Aorta (tissue), 5 donors: Measurements from ENCODE around the gene TUT4. TPM values are rescaled to one million over a fixed set of nuclear protein-coding genes. Genes with fewer than 3 reads are reported as not detected.

Experiments
- ATAC-seq: fragments of 200-7000 bp; cut with Tn5 transposase; one replicate; pipeline ENCODE4 v1.9.1; 2022; ENCODE audit warnings: moderate library complexity; ENCODE audit not compliant: low FRiP score
- DNase-seq, 2 donors: peaks; one replicate each; pipeline ENCODE4 v3.0.0-alpha.2; 2020
- H3K27ac ChIP-seq, 2 donors: one replicate each; pipeline ENCODE4 v1.5.1; 2013; ENCODE audit warnings: low read length in 2 of 2, mild to moderate bottlenecking in 2 of 2, moderate library complexity in 2 of 2, control low read depth in 1 of 2, inconsistent platforms in 1 of 2, low read depth in 1 of 2
- H3K27me3 ChIP-seq, 2 donors: one replicate each; pipeline ENCODE4 v1.6.1; 2013; ENCODE audit warnings: control low read depth in 1 of 2, low read length in 1 of 2, mild to moderate bottlenecking in 1 of 2, moderate library complexity in 1 of 2; ENCODE audit not compliant: insufficient read depth in 2 of 2, control insufficient read depth in 1 of 2
- H3K36me3 ChIP-seq, 2 donors: one replicate each; pipeline ENCODE4 v1.6.1; 2013; ENCODE audit warnings: control low read depth in 1 of 2, low read length in 1 of 2, mild to moderate bottlenecking in 1 of 2; ENCODE audit not compliant: insufficient read depth in 2 of 2, control insufficient read depth in 1 of 2
- H3K4me1 ChIP-seq, 2 donors: one replicate each; pipeline ENCODE4 v1.6.1; 2013; ENCODE audit warnings: low read length in 2 of 2, control low read depth in 1 of 2, mild to moderate bottlenecking in 1 of 2, moderate library complexity in 1 of 2; ENCODE audit not compliant: insufficient read depth in 2 of 2, control insufficient read depth in 1 of 2
- H3K4me3 ChIP-seq, 2 donors: one replicate each; pipeline ENCODE4 v1.5.1; 2013; ENCODE audit warnings: low read length in 2 of 2, control low read depth in 1 of 2, mild to moderate bottlenecking in 1 of 2
- H3K9me3 ChIP-seq: one replicate; pipeline ENCODE4 v1.6.1; 2013; ENCODE audit warnings: mild to moderate bottlenecking, low read length; ENCODE audit not compliant: control insufficient read depth
- WGBS, 2 donors: extraction: QIAGEN DNeasy Blood & Tissue Kit; methylation state at CpG; one replicate each; pipeline ENCODE4 v1.1.7; 2013; 5-methylcytosine and 5-hydroxymethylcytosine counted together
- intact Hi-C, 2 donors: fragments of 100-400 bp; cut with DNase I; formaldehyde crosslinking; loops; one replicate each; pipeline versions ENCODE4 v1.14.2 to v1.15.0; 2022
- polyA plus RNA-seq, 2 donors: library from polyadenylated mRNA; stranded (reverse); fragments of 200-250 nt; gene quantifications; one replicate each; pipeline ENCODE4 v1.2.3, GENCODE V29; 2013
- total RNA-seq, 2 donors: library from RNA; stranded (reverse); fragmentation: NEBNext Ultra II Directional; extraction: Animal tissue kit (Norgen Biotek cat#: 25700); gene quantifications; one replicate each; pipeline ENCODE4 v1.2.1, GENCODE V29; 2021
- donor health status: healthy with polysubstance abuse.
- donor health status: Bipolar disorder and iron deficiency.
- donor health status: DM: no; HTN: no; CAD: no.
- donor health status: DM: no; HTN: no; CAD: no.
- donor health status: DM: yes; HTN: yes; CAD: no.

Gene TUT4
- total and polyA plus RNA-seq, 4 donors = 6.3 to 71.5 (median 35.3) TPM

DNA sequence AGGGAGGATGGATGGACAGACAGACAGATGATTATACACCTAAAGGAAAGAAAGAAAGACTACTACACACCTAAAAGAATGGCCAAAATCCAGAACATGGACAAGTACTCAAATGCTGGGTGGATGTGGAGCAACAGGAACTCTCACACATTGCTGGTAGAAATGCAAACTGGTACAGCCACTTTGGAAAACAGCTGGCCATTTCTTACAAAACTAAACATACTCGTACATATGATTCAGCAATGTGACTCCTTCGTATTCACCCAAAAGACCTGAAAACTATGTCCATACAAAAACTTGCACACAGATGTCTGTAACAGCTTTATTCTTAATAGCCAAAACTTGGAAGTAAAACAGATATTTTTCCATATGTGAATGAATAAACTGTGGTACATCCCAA lies 97.2 kb downstream of the TUT4 start:
- no peak for DNase-seq
- no peak overlapping the region for H3K4me3 ChIP-seq
- no peak overlapping the region for H3K27ac ChIP-seq
- no peak for ATAC-seq
- H3K4me1 ChIP-seq = no peaks in the 10 kb centered on the region
- H3K36me3 ChIP-seq = peaks cover 0 to 2% of the 10 kb centered on the region in 2 donors
- intact Hi-C loops = no loop called here
- H3K9me3 ChIP-seq = no peaks in the 10 kb centered on the region
- no peaks in the 10 kb centered on the region for H3K27me3 ChIP-seq
- WGBS, 2 donors = 98% methylated on average over 2 of the region's 2 CpGs

DNA sequence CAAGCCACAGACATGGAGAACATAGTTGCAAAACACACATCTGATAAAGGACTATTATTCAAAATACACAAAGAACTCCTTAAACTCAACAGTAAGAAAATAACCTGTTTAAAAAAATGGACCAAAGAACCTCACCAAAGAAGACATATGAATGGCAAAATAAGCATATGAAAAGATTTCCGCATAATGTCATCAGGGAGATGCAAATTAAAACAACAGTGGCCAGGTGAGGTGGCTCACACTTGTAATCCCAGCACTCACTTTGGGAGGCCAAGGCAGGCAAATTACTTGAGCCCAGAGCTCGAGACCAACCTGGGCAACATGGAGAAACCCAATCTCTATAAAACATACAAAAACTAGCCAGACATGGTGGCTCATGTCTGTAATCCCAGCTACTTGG lies 98.1 kb downstream of the TUT4 start:
- ATAC-seq (no peak), DNase-seq (no peak)
- Histone ChIP-seq H3K4me1 (no peaks in the 10 kb centered on the region), H3K27me3 (no peaks in the 10 kb centered on the region), H3K36me3 (peaks cover 0 to 2% of the 10 kb centered on the region in 2 donors), H3K27ac (no peak overlapping the region), H3K9me3 (no peaks in the 10 kb centered on the region), H3K4me3 (no peak overlapping the region)
- intact Hi-C loops = no loop called here
- WGBS, 2 donors = 97% methylated on average over 2 of the region's 2 CpGs

DNA sequence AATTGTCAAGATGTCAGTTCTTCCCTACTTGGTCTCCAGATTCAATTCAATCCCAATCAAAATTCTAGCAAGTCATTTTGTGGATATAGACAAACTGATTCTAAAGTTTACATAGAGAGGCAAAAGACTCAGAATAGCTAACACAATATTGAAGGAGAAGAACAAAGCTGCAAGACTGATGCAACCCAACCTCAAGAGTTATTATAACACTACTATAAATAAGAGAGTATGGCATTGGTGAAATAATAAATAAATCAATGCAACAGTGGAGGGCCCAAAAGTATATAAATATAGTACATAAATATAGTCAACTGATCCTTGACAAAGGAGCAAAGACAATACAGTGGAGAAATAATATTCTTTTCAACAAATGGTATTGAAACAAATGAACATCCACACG lies 98.8 kb downstream of the TUT4 start:
- no peaks in the 10 kb centered on the region for H3K9me3 ChIP-seq
- ATAC-seq (no peak), DNase-seq (no peak)
- no peaks in the 10 kb centered on the region for H3K27me3 ChIP-seq
- peaks cover 0 to 2% of the 10 kb centered on the region in 2 donors for H3K36me3 ChIP-seq
- H3K4me1 ChIP-seq = no peaks in the 10 kb centered on the region
- no peak overlapping the region for H3K4me3 ChIP-seq
- WGBS, 2 donors = 96 to 98% methylated on average over 1 of the region's 1 CpG
- no peak overlapping the region for H3K27ac ChIP-seq
- intact Hi-C loops = no loop called here

DNA sequence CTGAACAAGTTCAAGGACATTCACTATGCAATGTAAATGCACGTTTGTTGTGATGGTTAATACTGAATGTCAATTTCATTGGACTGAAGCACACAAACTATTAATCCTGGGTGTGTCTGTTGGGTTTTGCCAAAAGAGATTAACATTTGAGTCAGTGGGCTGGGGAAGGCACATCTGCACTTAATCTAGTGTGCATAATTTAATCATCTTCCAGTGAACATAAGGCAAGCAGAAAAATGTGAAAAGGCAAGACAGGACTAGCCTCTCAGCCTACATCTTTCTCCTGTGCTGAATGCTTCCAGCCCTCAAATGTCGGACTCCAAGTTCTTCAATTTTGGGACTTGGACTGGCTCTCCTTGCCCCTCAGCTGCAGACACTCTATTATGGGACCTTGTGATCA lies 108.4 kb downstream of the TUT4 start:
- H3K27me3 ChIP-seq = no peaks in the 10 kb centered on the region
- DNase-seq = no peak
- H3K36me3 ChIP-seq = peaks cover 0 to 3% of the 10 kb centered on the region in 2 donors
- H3K27ac ChIP-seq = no peak overlapping the region
- H3K9me3 ChIP-seq = no peaks in the 10 kb centered on the region
- H3K4me3 ChIP-seq = no peak overlapping the region
- no peaks in the 10 kb centered on the region for H3K4me1 ChIP-seq
- WGBS, 2 donors = 83 to 88% methylated on average over 2 of the region's 2 CpGs
- no peak for ATAC-seq
- intact Hi-C loops = no loop called here

DNA sequence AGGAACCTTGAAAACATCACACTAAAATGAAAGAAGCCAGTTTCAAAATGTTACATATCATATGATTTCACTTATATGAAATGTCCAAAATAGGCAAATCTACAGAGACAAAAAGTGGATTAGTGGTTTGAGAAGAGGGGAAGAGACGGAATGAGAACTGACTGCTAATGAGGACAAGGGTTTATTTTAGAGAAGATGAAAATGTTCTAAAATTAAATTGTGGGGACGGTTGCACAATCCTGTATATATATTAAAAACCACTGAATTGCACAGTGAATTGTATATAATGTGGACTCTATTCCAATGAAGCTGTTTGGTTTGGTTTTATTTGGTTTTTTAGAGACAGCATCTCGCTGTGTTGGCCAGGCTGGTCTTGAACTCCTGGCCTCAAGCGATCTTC lies 112.9 kb downstream of the TUT4 start:
- Histone ChIP-seq H3K9me3 (no peaks in the 10 kb centered on the region), H3K36me3 (peaks cover 0 to 7% of the 10 kb centered on the region in 2 donors), H3K4me1 (no peaks in the 10 kb centered on the region), H3K27me3 (no peaks in the 10 kb centered on the region), H3K4me3 (no peak overlapping the region), H3K27ac (no peak overlapping the region)
- intact Hi-C loops = no loop called here
- ATAC-seq (no peak), DNase-seq (no peak)
- 91 to 97% methylated on average over 4 of the region's 4 CpGs for WGBS, 2 donors

DNA sequence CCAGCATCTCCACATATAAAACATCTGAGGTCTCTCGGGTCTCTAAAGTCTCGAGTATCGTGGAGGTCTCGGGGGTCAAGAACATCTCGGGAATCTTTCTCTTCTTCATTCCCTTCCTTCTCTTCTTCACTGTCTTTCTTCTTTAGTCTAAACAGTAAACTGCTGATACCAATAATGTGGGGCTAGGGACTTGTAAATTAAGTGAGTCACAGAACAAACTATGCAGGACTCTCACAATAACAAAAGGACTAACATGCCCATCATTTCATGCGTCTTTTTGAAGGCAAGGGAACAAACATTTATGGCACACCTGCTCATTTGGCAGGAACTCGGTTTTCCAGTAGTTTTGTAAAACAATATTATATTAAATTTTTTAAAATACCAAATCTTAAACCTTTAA lies 116.1 kb downstream of the TUT4 start:
- WGBS, 2 donors = 89 to 92% methylated on average over 7 of the region's 7 CpGs
- no peaks in the 10 kb centered on the region for H3K4me1 ChIP-seq
- no peak overlapping the region for H3K4me3 ChIP-seq
- peaks cover 0 to 5% of the 10 kb centered on the region in 2 donors for H3K36me3 ChIP-seq
- intact Hi-C loops = no loop called here
- ATAC-seq (no peak), DNase-seq (no peak)
- no peak overlapping the region for H3K27ac ChIP-seq
- no peaks in the 10 kb centered on the region for H3K27me3 ChIP-seq
- no peaks in the 10 kb centered on the region for H3K9me3 ChIP-seq

DNA sequence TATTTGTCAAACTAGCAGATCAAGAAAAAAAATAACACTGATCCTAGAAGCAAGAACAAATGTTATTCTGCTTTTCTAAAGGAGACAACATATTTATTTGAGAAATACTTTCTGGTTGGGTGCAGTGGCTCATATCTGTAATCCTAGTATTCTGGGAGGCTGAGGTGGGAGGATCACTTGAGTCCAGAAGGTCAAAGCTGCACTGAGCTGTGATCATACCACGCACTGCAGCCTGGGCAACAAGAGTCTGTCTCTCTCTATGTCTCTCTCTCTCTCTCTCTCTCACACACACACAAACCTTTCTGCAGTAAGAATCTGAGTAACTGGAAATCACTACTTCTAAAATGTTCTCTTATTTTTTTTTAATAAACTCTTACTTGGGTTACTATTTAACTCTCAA lies 117.2 kb downstream of the TUT4 start:
- no peak overlapping the region for H3K27ac ChIP-seq
- no peak overlapping the region for H3K4me3 ChIP-seq
- H3K9me3 ChIP-seq = no peaks in the 10 kb centered on the region
- H3K27me3 ChIP-seq = no peaks in the 10 kb centered on the region
- no peaks in the 10 kb centered on the region for H3K4me1 ChIP-seq
- intact Hi-C loops = no loop called here
- DNase-seq (no peak), ATAC-seq (no peak)
- peaks cover 0 to 7% of the 10 kb centered on the region in 2 donors for H3K36me3 ChIP-seq
- WGBS, 2 donors = 93 to 98% methylated on average over 1 of the region's 1 CpG

DNA sequence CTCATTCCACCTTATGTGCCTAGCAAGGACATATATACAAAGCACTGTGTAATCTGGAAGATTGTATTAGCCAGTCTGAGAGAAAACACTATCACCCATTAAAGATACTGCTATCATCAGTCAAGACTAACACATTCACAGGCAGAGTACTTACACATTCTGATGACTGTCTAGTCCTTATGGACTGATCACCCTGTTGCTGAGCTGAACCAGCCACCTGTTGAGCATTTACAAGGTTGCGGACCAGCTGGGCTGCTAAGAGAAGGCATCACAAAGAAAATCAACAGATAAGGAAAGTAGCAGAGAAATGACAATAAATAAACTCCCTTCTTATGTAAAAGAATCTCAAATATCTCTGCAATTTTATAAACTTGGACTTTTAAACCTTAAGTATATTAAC lies 117.7 kb downstream of the TUT4 start:
- H3K27me3 ChIP-seq = no peaks in the 10 kb centered on the region
- DNase-seq (no peak), ATAC-seq (no peak)
- 98 to 100% methylated on average over 1 of the region's 1 CpG for WGBS, 2 donors
- intact Hi-C loops = no loop called here
- H3K9me3 ChIP-seq = no peaks in the 10 kb centered on the region
- no peaks in the 10 kb centered on the region for H3K4me1 ChIP-seq
- H3K27ac ChIP-seq = no peak overlapping the region
- no peak overlapping the region for H3K4me3 ChIP-seq
- peaks cover 0 to 7% of the 10 kb centered on the region in 2 donors for H3K36me3 ChIP-seq

DNA sequence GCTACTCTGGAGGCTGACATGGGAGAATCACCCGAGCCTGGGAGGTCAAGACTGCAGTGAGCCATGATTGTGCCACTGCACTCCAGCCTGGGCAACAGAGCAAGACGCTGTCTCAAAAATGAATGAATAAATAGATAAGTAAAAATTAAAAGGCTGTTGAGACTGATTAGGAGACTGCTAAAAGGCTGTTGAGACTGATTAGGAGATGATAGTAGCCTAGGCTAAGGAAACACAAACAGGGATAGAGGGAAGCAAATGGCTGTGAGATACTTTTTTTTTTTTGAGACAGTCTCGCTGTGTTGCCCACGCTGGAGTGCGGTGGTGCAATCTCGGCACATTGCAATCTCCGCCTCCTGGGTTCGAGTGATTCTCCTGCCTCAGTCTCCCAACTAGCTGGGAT lies 120.1 kb downstream of the TUT4 start:
- Histone ChIP-seq H3K27me3 (no peaks in the 10 kb centered on the region), H3K36me3 (peaks cover 0 to 7% of the 10 kb centered on the region in 2 donors), H3K4me1 (no peaks in the 10 kb centered on the region), H3K4me3 (no peak overlapping the region), H3K27ac (no peak overlapping the region), H3K9me3 (no peaks in the 10 kb centered on the region)
- no peak for ATAC-seq
- 91 to 95% methylated on average over 8 of the region's 8 CpGs for WGBS, 2 donors
- intact Hi-C loops = no loop called here
- no peak for DNase-seq
